Activated T-helper 1 cell treated with anti-CD3 and anti-CD28 coated beads, Interleukin-2, amount 50 U/mL, for 16 hours (primary cell): ENCODE results near the gene SCARB1.

Experiments used
- DNase-seq, 2 donors: peaks; one replicate each; pipeline ENCODE4 v3.0.0-alpha.2; 2020; ENCODE audit warnings: low read depth in 1 of 2, low spot score in 1 of 2

SCARB1 gene

DNA sequence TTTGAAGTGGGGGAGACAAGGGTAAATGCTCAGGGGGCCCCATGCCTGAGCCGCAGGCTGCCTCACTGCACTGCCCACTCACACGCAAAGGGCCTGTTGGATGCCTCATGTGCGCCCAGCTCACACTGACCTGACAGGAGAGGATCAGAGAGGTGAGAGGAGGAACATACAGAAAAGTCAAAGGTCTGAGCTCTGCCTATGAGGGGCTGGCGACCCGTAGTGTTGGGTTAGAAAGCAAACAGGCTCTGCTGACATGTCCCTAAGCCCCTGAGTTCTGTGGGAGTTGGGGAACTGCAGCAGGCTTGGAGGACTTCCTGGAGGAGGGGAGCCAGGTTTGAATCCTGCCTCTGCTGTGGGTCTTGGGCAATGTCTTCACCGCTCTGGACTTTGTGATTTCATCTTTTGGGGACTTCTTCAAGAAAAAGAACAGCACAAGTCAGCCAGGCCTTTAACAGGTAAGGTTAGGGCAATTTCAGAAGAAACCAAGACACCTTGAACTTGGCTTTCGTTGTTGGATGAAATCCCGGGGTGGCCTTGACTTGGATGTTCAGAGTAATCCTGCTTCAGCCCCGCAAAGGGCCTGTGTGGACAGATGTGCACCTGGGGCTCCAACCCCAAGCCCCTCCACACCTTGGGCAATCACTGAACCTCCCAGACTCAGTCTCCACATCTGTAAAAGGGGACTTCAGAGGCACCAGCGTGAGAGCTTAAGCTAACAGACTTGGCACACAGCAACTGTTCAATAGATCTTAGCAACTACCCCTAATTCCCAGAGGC lies 116.8 kb downstream of the SCARB1 start:
- no peak for DNase-seq

GRCh38 chr12:124745891-124746570 lies 117.6 kb downstream of the SCARB1 start:
- DNase-seq: no peak

DNA sequence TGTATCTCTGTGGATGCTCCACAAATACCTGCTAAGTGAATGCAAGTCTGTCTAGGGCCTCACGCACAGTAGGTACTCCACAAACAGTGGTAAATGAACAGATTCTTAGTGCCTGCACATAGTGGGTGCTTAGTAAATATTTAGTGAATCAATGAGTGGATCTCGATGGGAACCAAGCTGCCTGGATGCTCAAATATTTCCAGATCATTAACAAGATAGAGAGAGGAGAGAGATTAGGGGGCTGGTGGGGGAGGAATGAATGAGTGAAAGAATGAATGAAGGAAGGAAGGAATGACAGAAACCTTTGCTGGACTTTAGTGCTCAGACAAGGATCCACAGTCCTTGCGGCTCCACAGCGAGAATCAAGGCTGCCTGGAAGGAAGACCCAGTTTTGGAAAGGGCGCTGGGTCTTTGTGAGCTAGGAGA lies 118.2 kb downstream of the SCARB1 start:
- no peak for DNase-seq

GRCh38 chr12:124744659-124745464 lies 118.8 kb downstream of the SCARB1 start:
- DNase-seq: no peak

- DNase-seq: no peak
Measured at GRCh38 chr12:124744273-124744640, 119.4 kb downstream of the SCARB1 start.

DNA sequence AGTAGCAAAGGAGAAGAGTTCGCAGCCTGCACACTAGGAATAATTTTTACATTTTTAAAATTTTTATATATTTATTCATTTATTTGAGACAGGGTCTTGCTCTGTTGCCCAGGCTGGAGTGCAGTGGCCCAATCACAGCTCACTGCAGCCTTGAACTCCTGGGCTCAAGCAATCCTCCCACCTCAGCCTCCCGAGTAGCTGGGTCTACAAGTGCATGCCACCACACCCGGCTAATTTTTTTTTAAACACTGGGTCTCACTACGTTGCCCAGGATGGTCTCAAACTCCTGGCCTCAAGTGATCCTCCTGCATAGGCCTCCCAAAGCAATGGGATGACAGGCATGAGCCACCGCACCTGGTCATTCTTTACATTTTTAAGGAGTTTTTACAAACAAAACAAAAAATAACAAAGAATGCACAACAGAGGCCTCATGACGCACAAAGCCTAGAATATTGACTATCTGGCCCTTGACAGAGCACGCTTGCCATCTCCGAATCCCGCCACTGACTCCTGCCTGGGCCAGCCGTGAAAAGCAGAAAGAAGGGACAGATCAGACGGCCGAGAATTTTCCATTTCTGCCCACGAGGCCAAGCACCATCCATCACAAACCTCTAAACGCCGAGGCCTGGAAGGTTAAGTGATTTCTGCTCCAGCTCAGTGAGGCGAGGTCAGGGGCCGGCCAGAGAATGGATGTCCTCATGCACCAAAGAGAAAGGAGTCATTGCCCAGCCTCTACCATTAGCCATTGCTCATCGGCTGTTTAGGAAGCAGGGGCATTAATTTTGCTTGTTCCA lies 120.0 kb downstream of the SCARB1 start:
- DNase-seq: no peak

- DNase-seq: no peak
Measured at GRCh38 chr12:124742678-124743077, 121.0 kb downstream of the SCARB1 start.

DNA sequence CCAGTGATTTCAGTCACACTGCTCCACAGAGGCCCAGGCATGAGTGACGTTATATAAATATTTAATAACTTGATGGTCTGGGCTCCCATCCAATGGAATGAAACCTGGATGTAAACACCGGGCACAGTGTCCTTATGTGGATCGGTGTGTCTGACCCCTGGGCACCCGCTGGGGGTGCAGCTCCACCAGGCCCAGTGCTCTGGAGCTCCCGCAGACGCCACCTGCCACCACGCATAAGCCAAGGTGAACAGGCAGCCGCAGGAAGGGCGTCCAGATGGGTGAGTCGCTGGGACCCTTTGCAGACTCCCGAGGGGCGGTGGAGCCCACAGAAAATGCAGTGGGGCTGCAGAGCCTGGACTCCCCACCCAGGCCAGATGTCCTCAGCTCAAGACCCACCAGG lies 121.6 kb downstream of the SCARB1 start:
- DNase-seq: no peak

DNA sequence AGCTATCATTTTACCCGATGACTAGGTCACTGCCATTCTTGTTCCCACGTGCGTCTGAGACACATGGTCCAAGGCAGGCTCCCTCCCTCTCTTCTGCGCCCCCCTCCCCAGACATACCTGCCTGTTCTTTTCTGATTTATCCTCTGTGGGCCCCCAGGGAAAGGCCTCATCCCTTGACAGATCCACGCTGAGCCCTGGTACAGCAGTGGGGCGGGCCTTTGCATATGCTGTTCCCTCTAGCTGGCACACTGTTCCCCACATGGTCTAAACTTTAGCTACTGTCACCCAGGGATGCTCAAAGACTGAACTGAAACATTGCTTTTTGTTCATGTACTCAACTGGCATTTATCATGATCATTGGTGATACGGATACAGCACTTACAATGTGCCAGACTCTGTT lies 122.5 kb downstream of the SCARB1 start:
- no peak for DNase-seq

DNA sequence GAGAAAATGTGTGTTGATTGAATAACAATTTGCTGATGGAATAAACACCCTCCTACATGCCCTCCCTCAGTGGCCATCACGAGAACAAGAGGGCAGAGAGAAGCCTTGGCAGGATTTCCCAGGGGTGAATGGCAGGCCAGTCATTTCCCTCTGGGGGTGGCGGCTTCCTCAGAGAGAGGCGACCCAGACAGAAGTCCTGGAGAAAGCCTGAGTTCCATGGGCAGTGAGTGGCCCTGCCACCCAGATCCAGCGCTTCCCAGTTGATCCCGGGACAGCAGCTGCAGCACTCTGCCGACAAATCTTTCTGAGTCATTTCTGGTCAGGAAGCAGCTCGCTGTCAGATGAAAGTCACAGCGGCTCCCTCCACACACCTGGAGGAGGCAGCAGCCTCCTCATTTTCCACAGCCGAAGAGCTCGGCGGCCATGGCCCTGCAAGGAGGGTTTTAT lies 123.0 kb downstream of the SCARB1 start:
- DNase-seq: no peak

- no peak for DNase-seq
Measured at GRCh38 chr12:124739953-124740561, 123.6 kb downstream of the SCARB1 start.

DNA sequence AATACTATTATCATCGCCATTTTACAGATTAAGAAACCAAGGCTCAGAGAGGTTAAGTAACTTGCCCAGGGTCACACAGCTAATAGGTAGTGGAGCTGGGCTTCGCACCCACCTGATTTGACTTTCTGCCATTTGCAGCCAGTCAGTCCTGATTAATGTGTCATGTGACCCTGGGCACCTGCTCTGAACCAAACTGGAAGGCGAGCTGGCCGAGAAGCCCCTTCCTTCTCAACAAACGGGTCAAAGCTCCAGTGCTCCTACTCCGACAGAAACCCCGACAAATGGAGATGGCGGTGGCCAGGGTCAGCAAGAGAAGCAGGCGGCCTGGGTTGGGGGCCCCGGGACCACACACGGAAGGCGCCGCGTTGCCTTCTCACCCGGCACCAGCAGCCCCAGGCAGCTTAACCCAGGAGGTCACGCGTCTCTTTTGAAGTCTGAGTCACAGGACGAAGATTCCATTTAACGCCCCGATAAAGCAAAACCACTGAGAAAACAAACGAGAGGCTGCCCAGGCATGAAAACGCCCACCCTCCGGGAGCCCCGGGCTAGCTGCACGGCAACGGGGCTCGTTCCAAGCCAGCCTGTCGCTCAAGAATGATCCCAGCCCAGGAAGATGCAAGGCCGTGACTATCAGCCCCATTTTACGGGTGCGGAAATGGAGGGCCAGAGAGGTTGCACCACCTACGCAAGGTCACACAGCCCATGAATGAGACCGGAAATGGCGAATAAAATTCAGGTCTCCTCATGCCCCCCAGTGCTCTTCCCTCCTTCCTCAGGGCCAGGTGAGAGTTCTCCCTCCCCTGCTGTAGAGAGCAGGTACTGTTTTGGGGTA lies 124.8 kb downstream of the SCARB1 start:
- DNase-seq: no peak

- no peak for DNase-seq
Measured at GRCh38 chr12:124737772-124738635, 125.7 kb downstream of the SCARB1 start.

DNA sequence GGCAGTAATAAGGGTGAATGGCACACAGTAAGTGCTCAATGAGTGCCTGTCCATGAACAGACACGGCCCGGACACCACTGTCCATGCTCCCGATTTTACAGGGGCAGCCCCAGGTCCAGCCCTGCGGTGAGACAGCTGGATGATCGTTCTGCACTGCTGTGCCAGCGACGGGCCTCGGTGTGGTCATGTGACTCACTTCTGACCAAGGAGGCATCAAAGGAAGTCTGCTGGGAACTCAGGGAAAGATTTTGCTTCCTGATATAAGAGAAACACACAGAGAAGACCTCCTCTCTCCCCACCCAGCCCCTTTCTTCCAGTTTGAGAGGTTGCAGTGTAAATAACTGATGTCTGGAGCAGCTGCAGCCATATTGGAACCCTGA lies 126.6 kb downstream of the SCARB1 start:
- DNase-seq: no peak

DNA sequence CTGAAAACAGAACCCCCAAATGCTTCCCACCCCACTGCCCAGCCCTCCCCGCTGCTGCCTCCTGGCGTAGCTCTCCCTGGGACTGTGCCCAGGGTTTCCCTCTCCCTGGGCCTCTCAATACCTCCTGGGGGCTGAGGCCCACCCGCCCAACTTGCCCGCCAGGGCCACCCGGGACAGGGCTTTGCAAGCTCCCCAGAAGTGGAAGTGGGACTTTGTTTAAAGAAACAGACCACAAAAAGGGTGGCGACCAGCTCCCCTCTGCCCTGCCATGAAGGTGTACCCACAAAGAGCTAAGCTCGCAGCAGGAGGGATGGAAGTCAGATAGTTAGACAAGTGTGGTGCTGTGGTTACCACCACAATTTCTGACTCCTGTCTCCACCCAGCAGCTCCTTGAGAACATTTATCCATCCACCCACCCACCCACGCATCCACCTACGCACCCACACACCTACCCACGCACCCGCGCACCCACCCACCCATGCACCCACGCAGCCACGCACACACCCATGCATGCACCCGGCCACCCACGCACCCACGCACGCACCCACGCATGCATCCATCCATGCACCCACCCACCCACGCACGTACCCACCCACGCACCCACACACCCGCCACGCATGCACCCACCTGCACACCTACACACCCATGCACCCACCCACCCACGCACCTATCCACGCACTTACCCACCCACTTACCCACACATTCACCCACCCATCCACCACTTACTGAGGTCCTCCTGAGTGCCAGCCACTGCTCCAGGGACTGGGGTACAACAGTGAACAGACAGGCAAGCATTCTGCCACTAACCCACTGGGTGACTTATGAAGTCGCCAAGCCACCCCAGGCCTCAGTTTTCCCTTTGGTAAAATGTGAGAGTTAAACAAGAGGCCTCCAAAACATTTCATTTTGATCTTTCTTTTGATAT lies 127.3 kb downstream of the SCARB1 start:
- no peak for DNase-seq

GRCh38 chr12:124734224-124734788 lies 129.4 kb downstream of the SCARB1 start:
- no peak for DNase-seq

DNA sequence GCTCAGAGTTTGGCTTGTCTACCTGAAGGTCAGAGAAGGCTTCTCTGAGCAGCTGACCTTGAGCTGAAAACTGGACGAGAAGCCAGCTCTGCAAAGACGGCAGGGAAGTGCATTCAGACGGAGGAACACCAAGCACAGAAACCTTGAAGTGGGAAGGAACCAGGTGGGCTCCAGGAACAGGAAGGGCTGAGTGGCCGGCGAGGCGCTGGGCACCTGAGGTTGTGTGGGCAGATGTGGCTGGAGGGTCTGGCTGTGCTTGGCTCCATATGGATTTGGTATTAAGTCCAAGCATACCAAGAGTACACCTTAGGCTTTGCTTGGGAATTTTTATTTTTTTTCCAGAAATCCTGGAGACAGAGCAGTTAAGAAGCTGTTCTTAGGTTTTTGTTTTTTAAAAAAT lies 130.6 kb downstream of the SCARB1 start:
- no peak for DNase-seq
